NCI-H82 treated with DMSO at 0.1 percent for 48 hours (cell line): ENCODE data around the gene FAM204A.

Experiments used
- DNase-seq: peaks from one replicate; lab custom pipeline; 2025; ENCODE audit not compliant: unreplicated experiment; lab: John Stamatoyannopoulos, UW

The FAM204A gene

DNA sequence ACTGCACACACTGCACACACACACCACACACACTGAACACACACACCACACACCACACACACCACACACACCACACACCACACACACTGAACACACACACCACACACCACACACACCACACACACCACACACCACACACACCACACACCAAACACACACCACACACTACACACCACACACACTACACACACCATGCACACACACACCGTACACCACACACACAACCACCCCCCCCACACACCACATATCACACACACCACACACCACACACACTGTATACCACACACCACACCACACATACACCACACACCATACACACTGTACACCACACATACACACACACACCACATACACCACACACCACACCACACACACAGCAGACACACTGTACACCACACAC is 59.5 kb downstream of the FAM204A start:
- no peak for DNase-seq

DNA sequence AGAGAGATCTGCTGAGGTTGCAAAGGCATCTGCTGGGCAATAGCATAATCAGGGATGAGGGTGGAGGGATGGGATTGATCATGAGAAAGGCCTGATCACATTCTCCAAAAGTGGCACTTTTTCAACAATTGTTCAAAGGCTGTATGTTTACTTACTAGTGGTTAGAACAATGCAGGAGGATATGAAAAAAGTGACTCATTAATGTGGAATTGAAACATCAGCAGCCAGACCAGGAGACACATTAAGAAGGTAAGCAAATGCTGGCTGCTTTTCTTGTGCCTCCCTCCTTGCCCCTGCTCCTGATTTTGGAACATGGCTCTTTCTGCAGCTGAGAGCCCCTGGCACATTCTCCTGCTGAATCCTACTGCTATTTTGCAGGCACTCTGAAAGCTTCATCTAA is 63.5 kb downstream of the FAM204A start:
- no peak for DNase-seq

DNA sequence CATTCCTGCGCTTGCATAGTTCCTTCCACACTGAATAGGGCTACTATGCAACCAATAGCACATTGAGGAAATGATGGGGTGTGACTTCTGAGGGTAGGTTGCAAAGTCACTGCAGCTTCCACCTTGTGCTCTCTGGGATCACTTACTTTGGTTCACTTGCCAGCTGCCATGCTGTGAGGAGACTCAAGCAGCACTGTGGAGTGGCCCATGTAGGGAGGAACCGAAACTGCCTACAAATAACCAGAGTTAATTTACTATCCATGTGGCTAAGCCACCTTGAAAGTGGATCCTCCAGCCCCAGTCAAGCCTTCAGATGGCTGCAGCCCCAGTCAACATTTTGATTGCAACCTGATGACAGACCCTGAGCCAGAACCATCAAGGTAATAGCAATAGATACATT is 64.3 kb downstream of the FAM204A start:
- no peak for DNase-seq

GRCh38 chr10:118276727-118277126 is 65.4 kb downstream of the FAM204A start:
- DNase-seq = no peak

GRCh38 chr10:118276204-118276603 is 65.9 kb downstream of the FAM204A start:
- no peak for DNase-seq

- no peak for DNase-seq
Observed at GRCh38 chr10:118273662-118274061, 68.5 kb downstream of the FAM204A start.

- DNase-seq = no peak
Observed at GRCh38 chr10:118272767-118273166, 69.4 kb downstream of the FAM204A start.

- no peak for DNase-seq
Observed at GRCh38 chr10:118272149-118272721, 69.9 kb downstream of the FAM204A start.

DNA sequence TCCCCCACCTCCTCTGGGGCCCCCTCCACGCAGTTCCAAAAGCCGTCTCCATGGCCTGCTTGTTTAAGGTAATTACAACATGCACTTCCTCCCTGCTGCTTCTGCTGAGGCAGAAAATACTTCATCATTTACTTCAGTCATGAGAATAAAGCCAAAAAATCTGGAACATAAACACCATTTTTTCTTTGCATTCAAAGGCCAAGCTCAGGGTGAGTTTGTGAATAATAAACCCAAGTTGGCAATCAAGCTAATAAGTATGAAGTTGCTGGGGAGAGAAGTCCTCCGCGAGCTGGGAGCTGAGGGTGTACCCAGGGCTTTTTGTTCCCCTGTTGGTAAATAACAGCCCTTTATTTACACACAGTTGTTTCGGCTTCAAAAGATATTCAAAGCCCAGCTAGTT is 70.5 kb downstream of the FAM204A start:
- no peak for DNase-seq

- no peak for DNase-seq
Observed at GRCh38 chr10:118266098-118266748, 75.9 kb downstream of the FAM204A start.

DNA sequence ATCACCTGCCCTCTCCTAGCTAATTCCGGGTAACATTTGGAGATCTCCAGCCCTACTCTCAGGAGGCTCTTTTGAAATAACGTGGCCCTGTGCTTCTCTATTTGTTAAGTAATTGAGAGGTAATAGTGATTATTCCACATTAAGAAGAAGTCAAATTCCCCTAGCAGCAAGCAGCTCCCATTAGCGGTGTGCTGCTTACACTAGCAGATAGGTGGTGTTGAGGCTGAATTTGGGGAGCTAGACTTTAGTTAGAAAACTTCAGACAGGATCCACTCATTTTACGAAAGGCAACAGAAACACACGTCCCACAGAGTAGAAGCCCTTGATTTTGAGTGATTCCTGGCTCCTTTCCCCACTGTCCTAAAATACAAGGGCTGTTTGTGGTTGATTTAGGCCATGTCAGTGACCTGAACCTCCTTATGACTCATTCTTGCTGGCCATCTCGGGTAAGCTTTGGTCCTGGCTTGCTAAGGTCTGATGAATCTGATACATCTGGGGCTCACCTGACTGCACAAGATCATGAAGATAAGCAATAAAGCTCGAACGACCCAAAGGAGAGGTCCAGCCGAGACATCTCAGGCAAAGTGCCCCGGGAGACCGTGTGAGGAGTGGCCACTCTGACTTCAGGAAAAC is 77.2 kb downstream of the FAM204A start:
- no peak for DNase-seq

DNA sequence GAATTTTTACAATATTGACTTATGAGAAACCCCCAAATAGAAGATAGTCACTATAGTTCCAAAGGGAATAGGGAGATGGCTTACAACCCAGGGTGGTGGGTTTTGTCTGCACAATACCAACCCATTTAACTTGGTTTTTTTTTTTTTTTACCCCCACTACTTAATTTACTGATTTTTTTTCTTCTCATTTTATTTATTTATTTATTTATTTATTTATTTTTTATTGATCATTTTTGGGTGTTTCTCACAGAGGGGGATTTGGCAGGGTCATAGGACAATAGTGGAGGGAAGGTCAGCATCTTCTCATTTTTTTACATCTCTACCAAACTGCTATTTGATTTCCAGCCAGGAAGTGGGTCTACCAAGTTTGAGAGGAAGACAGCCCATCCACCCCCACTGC is 77.9 kb downstream of the FAM204A start:
- no peak for DNase-seq

DNA sequence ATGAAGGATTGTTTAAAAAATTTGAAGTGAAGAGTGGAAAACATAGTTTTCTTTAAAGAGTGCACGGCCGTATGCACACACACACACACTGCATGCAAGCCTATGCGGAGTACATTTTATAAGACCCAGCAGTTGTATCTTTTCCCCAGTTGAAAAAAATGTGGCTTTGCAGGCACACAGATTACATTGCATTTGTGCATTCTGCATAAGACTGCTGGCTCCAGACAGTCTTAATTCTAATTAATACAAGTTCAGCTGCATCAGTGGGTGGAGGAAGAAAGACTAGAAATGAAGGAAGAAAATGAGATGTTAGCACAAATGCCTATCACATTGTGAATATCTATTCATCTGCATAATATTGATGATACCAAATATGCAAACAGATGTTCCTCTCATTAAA is 79.6 kb downstream of the FAM204A start:
- DNase-seq = no peak

GRCh38 chr10:118259288-118259906 is 82.7 kb downstream of the FAM204A start:
- no peak for DNase-seq

GRCh38 chr10:118258285-118258684 is 83.8 kb downstream of the FAM204A start:
- no peak for DNase-seq

- peak; percentile 65 for DNase-seq
Observed at GRCh38 chr10:118256825-118257570, 85.1 kb downstream of the FAM204A start.

GRCh38 chr10:118256209-118256608 is 85.9 kb downstream of the FAM204A start:
- no peak for DNase-seq

DNA sequence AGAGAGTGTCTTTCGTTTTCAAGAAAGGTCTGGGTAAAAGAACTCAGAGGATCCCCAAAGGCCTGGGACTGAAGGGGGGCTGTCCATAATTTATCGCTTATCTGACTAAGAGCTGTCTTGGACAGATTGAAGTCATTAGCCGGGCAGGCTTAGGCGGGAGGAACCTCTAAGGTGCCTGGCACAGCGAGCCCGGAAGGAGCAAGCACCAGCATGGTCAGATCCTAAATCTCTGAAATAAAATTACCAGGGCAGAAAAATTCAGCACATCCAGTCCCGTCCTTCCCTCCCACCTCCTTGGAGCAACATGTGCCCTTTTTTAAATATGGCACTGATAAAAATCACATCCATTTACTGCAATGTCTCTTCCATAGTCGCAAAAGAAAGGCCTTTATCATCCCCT is 86.8 kb downstream of the FAM204A start:
- DNase-seq = no peak

DNA sequence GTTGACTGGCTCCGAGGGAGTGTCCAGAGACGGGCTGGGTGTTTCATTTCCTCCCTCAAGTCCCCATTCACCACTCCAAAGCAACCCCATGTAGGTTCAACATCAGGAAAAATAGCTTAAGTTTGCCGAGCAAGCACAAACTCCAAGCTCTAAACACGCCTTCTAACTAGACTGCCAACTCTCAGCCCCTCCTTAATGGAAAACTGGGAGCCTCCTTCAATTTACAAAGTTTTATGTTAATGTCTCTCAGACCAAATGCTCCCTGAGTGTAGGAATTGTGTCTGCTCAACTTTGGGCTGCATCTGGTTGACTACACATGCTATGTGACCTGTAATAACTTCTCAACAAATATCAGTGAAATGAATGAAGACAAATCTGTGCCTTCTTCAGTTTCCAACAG is 87.5 kb downstream of the FAM204A start:
- DNase-seq = no peak

DNA sequence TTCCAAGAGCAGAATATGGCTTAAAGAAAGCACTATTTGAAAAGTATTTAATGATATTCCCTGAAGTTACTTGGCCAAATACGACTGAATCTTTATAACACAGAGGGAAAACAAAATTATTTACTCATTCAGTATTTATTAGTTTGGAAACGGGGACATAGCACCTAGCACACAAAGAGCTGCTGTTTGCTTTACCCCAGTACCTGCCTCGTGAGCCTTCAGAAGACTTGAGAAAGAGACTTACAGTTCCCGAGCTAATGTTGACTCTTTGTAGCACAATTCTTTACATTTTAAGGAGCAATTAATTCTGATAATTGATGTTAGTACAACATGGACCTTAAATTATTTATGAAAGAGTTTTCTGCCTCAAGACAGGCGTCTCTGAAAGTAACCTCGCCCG is 88.7 kb downstream of the FAM204A start:
- DNase-seq = no peak

DNA sequence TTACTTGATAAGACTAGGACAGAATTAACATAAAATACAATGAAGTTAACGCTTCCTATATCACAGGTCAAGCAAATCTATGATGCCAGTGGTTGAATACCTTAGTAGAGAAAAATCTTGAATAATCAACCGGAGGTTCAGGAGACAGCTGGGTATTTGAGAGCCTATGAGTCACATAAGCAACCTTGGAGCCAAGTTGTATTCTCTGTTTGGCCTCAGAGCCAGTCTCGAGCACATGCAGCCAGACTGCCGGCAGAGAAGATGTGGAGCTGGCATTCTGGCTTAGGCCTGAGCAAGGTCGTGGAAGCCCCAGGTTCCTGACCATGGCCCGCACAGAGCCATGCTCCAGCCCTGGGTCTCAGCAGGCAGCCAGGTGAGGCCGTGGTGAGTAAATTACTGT is 90.3 kb downstream of the FAM204A start:
- no peak for DNase-seq

- no peak for DNase-seq
Observed at GRCh38 chr10:118249714-118250113, 92.4 kb downstream of the FAM204A start.
